Measurements from ENCODE around the gene GRAMD1A.
A peak's percentile ranks its signal among the peaks of the same experiment; 100 is the strongest.

The GRAMD1A gene

DNA sequence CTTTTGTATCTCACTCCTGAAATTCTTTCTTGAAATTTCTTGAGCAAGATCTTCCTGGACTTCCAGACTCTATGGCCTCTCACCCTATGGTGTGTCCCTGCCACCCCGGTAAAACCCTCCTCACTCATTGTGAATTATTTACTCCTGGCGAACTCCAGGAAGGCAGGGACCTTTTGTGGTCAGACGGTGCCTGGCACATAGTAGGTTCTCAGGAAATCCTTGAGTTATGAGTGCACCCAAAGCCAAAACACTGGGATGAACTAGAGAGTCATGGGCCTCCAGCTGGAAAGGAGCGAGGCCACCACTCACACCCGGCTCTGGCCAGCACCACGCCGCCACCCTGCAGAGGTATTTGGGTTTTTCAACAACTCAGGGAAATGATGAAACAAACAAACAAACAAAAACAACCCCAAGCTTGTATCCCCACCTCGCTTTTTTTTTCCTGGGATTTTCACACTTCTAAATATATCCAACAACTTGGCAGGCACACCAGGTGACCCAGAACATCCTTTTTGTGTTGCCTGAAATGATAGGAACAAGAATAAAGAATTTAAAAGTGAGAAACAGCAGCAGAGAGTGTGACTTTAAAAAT lies 52.6 kb downstream of the GRAMD1A start:
- H3K4ac ChIP-seq (ENCODE audit: low read length): no peak overlapping the region
- H3K18ac ChIP-seq (ENCODE audit: low read length): no peak overlapping the region
- no peak overlapping the region for H2AK5ac ChIP-seq (ENCODE audit: low read depth, low read length)
- H2BK5ac ChIP-seq (ENCODE audit: low read length): no peak overlapping the region
- H3K9ac ChIP-seq (ENCODE audit: low read depth, low read length, poor library complexity): no peak overlapping the region
- no peak overlapping the region for H4K8ac ChIP-seq (ENCODE audit: low read depth, low read length)
- no CpG with 5 or more reads among the region's 8 CpGs for WGBS, 2 donors (ENCODE audit: extremely low coverage in 2 of 2, insufficient read length in 2 of 2, insufficient replicate concordance in 1 of 2)
- H3K14ac ChIP-seq (ENCODE audit: low read length): no peak overlapping the region
- H4K91ac ChIP-seq (ENCODE audit: low read depth, low read length, poor library complexity): no peak overlapping the region
- no peak overlapping the region for H2BK15ac ChIP-seq (ENCODE audit: low read length)
- no peak overlapping the region for H2AFZ ChIP-seq (ENCODE audit: low read length)
- no peak overlapping the region for H3K4me2 ChIP-seq (ENCODE audit: insufficient read depth, low read length, poor library complexity, severe bottlenecking)
- H3K79me1 ChIP-seq (ENCODE audit: low read depth, low read length): no peaks in the 10 kb centered on the region
- H3K27me3 ChIP-seq (ENCODE audit: control insufficient read depth in 3 of 3, insufficient read depth in 3 of 3, low read depth in 1 of 3, low read length in 3 of 3): peaks cover 0 to 3% (median 0%) of the 10 kb centered on the region in 3 experiments
- no peak overlapping the region for H2BK12ac ChIP-seq (ENCODE audit: low read length)
- no peak overlapping the region for H3K4me3 ChIP-seq (ENCODE audit: low read length in 2 of 2)
- no peaks in the 10 kb centered on the region for H3K9me3 ChIP-seq (replicated peaks in 1 of 2; ENCODE audit: control insufficient read depth in 2 of 2, insufficient read depth in 1 of 2, low read depth in 1 of 2, low read length in 2 of 2)
- H3K4me1 ChIP-seq (ENCODE audit: control insufficient read depth in 2 of 2, insufficient read depth in 1 of 2, low read depth in 1 of 2, low read length in 2 of 2): peaks cover 6 to 7% of the 10 kb centered on the region in 2 donors
- DNase-seq (ENCODE audit: low spot score): no peak
- no peak overlapping the region for H3K27ac ChIP-seq (replicated peaks; ENCODE audit: low read length)
- H3K36me3 ChIP-seq (replicated peaks in 1 of 2; ENCODE audit: control insufficient read depth in 2 of 2, insufficient read depth in 2 of 2, low read length in 2 of 2): no peaks in the 10 kb centered on the region
- H2BK120ac ChIP-seq (ENCODE audit: low read depth, low read length): no peak overlapping the region
- H3K23ac ChIP-seq (ENCODE audit: low read depth, low read length, poor library complexity): no peak overlapping the region

DNA sequence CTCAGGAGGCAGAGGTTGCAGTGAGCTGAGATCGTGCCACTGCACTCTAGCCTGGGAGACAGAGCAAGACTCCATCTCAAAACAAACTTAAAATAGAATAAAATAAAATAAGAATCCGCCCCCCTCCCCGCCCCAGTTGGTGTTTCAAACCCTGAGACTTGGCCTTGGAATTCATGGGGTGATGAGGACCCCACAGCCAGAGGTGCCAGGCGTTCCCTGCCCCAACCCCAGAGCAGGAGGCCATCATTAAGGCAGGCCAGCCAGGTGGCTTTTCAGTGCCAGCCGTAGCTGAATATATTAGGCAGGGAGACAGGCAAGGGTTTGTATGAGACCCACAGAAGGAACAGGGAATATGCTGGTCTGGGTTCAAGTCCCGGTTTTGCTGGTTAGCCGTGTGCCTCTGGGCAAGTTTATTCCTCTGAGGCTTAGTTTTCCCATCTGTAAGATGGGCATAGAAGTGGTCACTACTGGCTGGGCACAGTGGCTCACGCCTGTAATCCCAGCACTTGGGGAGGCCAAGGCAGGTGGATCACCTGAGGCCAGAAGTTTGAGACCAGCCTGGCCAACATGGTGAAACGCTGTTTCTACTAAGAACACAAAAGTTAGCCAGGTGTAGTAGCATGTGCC lies 53.7 kb downstream of the GRAMD1A start:
- Histone ChIP-seq H4K8ac (ENCODE audit: low read depth, low read length) (no peak overlapping the region), H3K4me2 (ENCODE audit: insufficient read depth, low read length, poor library complexity, severe bottlenecking) (no peak overlapping the region), H2BK120ac (ENCODE audit: low read depth, low read length) (no peak overlapping the region), H3K79me1 (ENCODE audit: low read depth, low read length) (no peaks in the 10 kb centered on the region), H3K9me3 (replicated peaks in 1 of 2; ENCODE audit: control insufficient read depth in 2 of 2, insufficient read depth in 1 of 2, low read depth in 1 of 2, low read length in 2 of 2) (no peaks in the 10 kb centered on the region), H3K18ac (ENCODE audit: low read length) (no peak overlapping the region), H3K27me3 (ENCODE audit: control insufficient read depth in 3 of 3, insufficient read depth in 3 of 3, low read depth in 1 of 3, low read length in 3 of 3) (peaks cover 0 to 3% (median 0%) of the 10 kb centered on the region in 3 experiments), H2BK5ac (ENCODE audit: low read length) (no peak overlapping the region), H3K4me3 (ENCODE audit: low read length in 2 of 2) (no peak overlapping the region), H2AK5ac (ENCODE audit: low read depth, low read length) (no peak overlapping the region), H2BK15ac (ENCODE audit: low read length) (no peak overlapping the region), H2BK12ac (ENCODE audit: low read length) (no peak overlapping the region), H3K4me1 (ENCODE audit: control insufficient read depth in 2 of 2, insufficient read depth in 1 of 2, low read depth in 1 of 2, low read length in 2 of 2) (peaks cover 5 to 6% of the 10 kb centered on the region in 2 donors), H3K14ac (ENCODE audit: low read length) (no peak overlapping the region), H2AFZ (ENCODE audit: low read length) (no peak overlapping the region), H3K36me3 (replicated peaks in 1 of 2; ENCODE audit: control insufficient read depth in 2 of 2, insufficient read depth in 2 of 2, low read length in 2 of 2) (no peaks in the 10 kb centered on the region), H3K4ac (ENCODE audit: low read length) (no peak overlapping the region), H3K27ac (replicated peaks; ENCODE audit: low read length) (no peak overlapping the region), H3K23ac (ENCODE audit: low read depth, low read length, poor library complexity) (no peak overlapping the region), H4K91ac (ENCODE audit: low read depth, low read length, poor library complexity) (no peak overlapping the region), H3K9ac (ENCODE audit: low read depth, low read length, poor library complexity) (no peak overlapping the region)
- no CpG with 5 or more reads among the region's 9 CpGs for WGBS, 2 donors (ENCODE audit: extremely low coverage in 2 of 2, insufficient read length in 2 of 2, insufficient replicate concordance in 1 of 2)
- DNase-seq (ENCODE audit: low spot score): no peak

DNA sequence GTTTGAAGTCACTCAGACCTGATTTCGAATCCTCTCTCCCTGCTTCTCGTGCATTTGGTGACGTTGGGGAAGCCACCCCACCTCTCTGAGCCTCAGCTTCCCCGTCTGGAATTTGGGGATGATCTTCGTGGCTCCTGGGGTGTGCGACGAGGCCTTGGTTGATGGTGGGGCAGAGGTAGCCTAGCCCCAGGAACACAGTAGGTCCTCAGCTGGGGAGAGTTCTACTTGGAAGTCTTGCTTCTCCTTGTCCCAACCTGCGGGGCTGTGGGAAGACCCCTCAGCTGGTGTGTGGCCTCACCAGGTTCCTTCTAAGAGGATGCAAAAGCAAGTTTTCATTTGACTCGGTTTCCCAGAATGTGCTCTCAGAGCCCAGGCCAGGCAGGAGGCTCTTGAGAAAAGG lies 54.5 kb downstream of the GRAMD1A start:
- WGBS, 2 donors (ENCODE audit: extremely low coverage in 2 of 2, insufficient read length in 2 of 2, insufficient replicate concordance in 1 of 2): no CpG with 5 or more reads among the region's 9 CpGs

DNA sequence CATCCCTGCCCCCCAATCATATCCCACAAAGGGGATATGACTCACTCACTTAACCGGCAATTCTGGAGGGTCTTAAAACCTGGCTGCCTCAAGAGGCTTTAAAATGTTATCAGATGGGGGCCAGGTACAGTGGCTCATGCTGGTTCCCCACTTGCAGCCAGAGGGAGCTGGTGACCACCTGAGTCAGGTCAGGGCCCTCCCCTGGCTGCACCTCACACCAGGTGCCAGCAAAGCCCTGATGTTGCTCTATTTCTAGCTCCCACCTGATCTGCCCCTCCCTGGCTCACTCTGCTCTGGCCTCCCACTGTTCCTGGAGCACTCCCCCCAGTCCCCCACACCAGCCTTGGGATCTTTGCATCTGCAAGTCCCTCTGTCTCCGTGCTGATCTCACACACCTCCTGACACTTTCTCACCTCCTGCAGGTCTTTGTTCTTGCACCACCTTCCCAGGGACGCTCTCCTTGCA lies 55.6 kb downstream of the GRAMD1A start:
- H3K27ac ChIP-seq (replicated peaks; ENCODE audit: low read length): no peak overlapping the region
- WGBS, 2 donors (ENCODE audit: extremely low coverage in 2 of 2, insufficient read length in 2 of 2, insufficient replicate concordance in 1 of 2): no CpG with 5 or more reads among the region's 3 CpGs

More for the DNA sequence above, 54.5 kb downstream of the GRAMD1A start:
- H2AK5ac ChIP-seq (ENCODE audit: low read depth, low read length): no peak overlapping the region
- no peak overlapping the region for H3K9ac ChIP-seq (ENCODE audit: low read depth, low read length, poor library complexity)
- H3K36me3 ChIP-seq (replicated peaks in 1 of 2; ENCODE audit: control insufficient read depth in 2 of 2, insufficient read depth in 2 of 2, low read length in 2 of 2): no peaks in the 10 kb centered on the region
- no peak overlapping the region for H4K91ac ChIP-seq (ENCODE audit: low read depth, low read length, poor library complexity)
- no peak overlapping the region for H3K4ac ChIP-seq (ENCODE audit: low read length)
- no peak overlapping the region for H3K4me3 ChIP-seq (ENCODE audit: low read length in 2 of 2)
- no peak overlapping the region for H3K14ac ChIP-seq (ENCODE audit: low read length)
- no peak overlapping the region for H3K4me2 ChIP-seq (ENCODE audit: insufficient read depth, low read length, poor library complexity, severe bottlenecking)
- no peak overlapping the region for H2AFZ ChIP-seq (ENCODE audit: low read length)
- peak overlapping the region; percentile 64 for H2BK15ac ChIP-seq (ENCODE audit: low read length)
- peaks cover 0 to 3% (median 0%) of the 10 kb centered on the region in 3 experiments for H3K27me3 ChIP-seq (ENCODE audit: control insufficient read depth in 3 of 3, insufficient read depth in 3 of 3, low read depth in 1 of 3, low read length in 3 of 3)
- no peak overlapping the region for H2BK5ac ChIP-seq (ENCODE audit: low read length)
- no peak overlapping the region for H2BK120ac ChIP-seq (ENCODE audit: low read depth, low read length)
- H2BK12ac ChIP-seq (ENCODE audit: low read length): no peak overlapping the region
- H3K79me1 ChIP-seq (ENCODE audit: low read depth, low read length): no peaks in the 10 kb centered on the region
- H3K4me1 ChIP-seq (ENCODE audit: control insufficient read depth in 2 of 2, insufficient read depth in 1 of 2, low read depth in 1 of 2, low read length in 2 of 2): peaks cover 0 to 2% of the 10 kb centered on the region in 2 donors
- H3K23ac ChIP-seq (ENCODE audit: low read depth, low read length, poor library complexity): no peak overlapping the region
- H4K8ac ChIP-seq (ENCODE audit: low read depth, low read length): no peak overlapping the region
- no peaks in the 10 kb centered on the region for H3K9me3 ChIP-seq (replicated peaks in 1 of 2; ENCODE audit: control insufficient read depth in 2 of 2, insufficient read depth in 1 of 2, low read depth in 1 of 2, low read length in 2 of 2)
- H3K27ac ChIP-seq (replicated peaks; ENCODE audit: low read length): no peak overlapping the region
- no peak for DNase-seq (ENCODE audit: low spot score)
- H3K18ac ChIP-seq (ENCODE audit: low read length): no peak overlapping the region

More for the DNA sequence above, 55.6 kb downstream of the GRAMD1A start:
- peaks cover 0 to 2% of the 10 kb centered on the region in 2 donors for H3K4me1 ChIP-seq (ENCODE audit: control insufficient read depth in 2 of 2, insufficient read depth in 1 of 2, low read depth in 1 of 2, low read length in 2 of 2)
- H2BK5ac ChIP-seq (ENCODE audit: low read length): no peak overlapping the region
- DNase-seq (ENCODE audit: low spot score): no peak
- H2BK15ac ChIP-seq (ENCODE audit: low read length): no peak overlapping the region
- H3K23ac ChIP-seq (ENCODE audit: low read depth, low read length, poor library complexity): no peak overlapping the region
- no peak overlapping the region for H4K8ac ChIP-seq (ENCODE audit: low read depth, low read length)
- no peaks in the 10 kb centered on the region for H3K9me3 ChIP-seq (replicated peaks in 1 of 2; ENCODE audit: control insufficient read depth in 2 of 2, insufficient read depth in 1 of 2, low read depth in 1 of 2, low read length in 2 of 2)
- H3K4ac ChIP-seq (ENCODE audit: low read length): no peak overlapping the region
- no peak overlapping the region for H3K9ac ChIP-seq (ENCODE audit: low read depth, low read length, poor library complexity)
- H3K27me3 ChIP-seq (ENCODE audit: control insufficient read depth in 3 of 3, insufficient read depth in 3 of 3, low read depth in 1 of 3, low read length in 3 of 3): peaks cover 0 to 3% (median 0%) of the 10 kb centered on the region in 3 experiments
- H3K79me1 ChIP-seq (ENCODE audit: low read depth, low read length): no peaks in the 10 kb centered on the region
- H3K14ac ChIP-seq (ENCODE audit: low read length): no peak overlapping the region
- no peak overlapping the region for H2AFZ ChIP-seq (ENCODE audit: low read length)
- H2AK5ac ChIP-seq (ENCODE audit: low read depth, low read length): no peak overlapping the region
- H4K91ac ChIP-seq (ENCODE audit: low read depth, low read length, poor library complexity): no peak overlapping the region
- H3K36me3 ChIP-seq (replicated peaks in 1 of 2; ENCODE audit: control insufficient read depth in 2 of 2, insufficient read depth in 2 of 2, low read length in 2 of 2): no peaks in the 10 kb centered on the region
- no peak overlapping the region for H2BK120ac ChIP-seq (ENCODE audit: low read depth, low read length)
- no peak overlapping the region for H2BK12ac ChIP-seq (ENCODE audit: low read length)
- no peak overlapping the region for H3K18ac ChIP-seq (ENCODE audit: low read length)
- no peak overlapping the region for H3K4me2 ChIP-seq (ENCODE audit: insufficient read depth, low read length, poor library complexity, severe bottlenecking)
- no peak overlapping the region for H3K4me3 ChIP-seq (ENCODE audit: low read length in 2 of 2)

All from neuronal stem cell (in vitro differentiated cells).